Keratinocyte (primary cell): ENCODE measurements around the gene GFRA3. TPM values are rescaled to one million over a fixed set of nuclear protein-coding genes. Genes with fewer than 3 reads are reported as not detected.

Source experiments
- DNase-seq: peaks from one replicate; pipeline ENCODE4 v3.0.0-alpha.2; 2011; ENCODE audit warnings: low read depth, missing footprints, low spot score
- FAIRE-seq: peaks from 2 replicates; lab custom pipeline; 2011; peaks lifted over from hg19 to GRCh38; lab: Jason Lieb, UNC
- H2AFZ ChIP-seq: 2 replicates; pipeline ENCODE4 v1.6.0; 2012; ENCODE audit warnings: low read length, control low read depth, inconsistent platforms; ENCODE audit not compliant: control insufficient read depth
- H3K27ac ChIP-seq: 2 replicates; pipeline ENCODE4 v1.5.1; 2011; ENCODE audit warnings: low read length; ENCODE audit not compliant: control insufficient read depth, insufficient read depth
- H3K27me3 ChIP-seq: 3 replicates; pipeline ENCODE4 v1.6.0; 2011; ENCODE audit warnings: low read length; ENCODE audit not compliant: control insufficient read depth, insufficient read depth; ENCODE audit errors: extremely low read depth
- H3K36me3 ChIP-seq, 2 experiments: 2 replicates in 1 of 2; 3 replicates in 1 of 2; pipeline ENCODE4 v1.5.1; 2011; ENCODE audit warnings: low read length in 2 of 2, mild to moderate bottlenecking in 1 of 2; ENCODE audit not compliant: control insufficient read depth in 2 of 2, insufficient read depth in 2 of 2; ENCODE audit errors: extremely low read depth in 1 of 2
- H3K4me1 ChIP-seq: 3 replicates; pipeline ENCODE4 v1.5.1; 2011; ENCODE audit warnings: low read length; ENCODE audit not compliant: control insufficient read depth, insufficient read depth; ENCODE audit errors: extremely low read depth
- H3K4me2 ChIP-seq: 3 replicates; pipeline ENCODE4 v1.6.0; 2011; ENCODE audit warnings: low read depth, low read length; ENCODE audit not compliant: control insufficient read depth, insufficient read depth; ENCODE audit errors: extremely low read depth
- H3K4me3 ChIP-seq, 3 experiments: fragments of 200-600 bp in 1 of 3; sonication (generic) in 1 of 3; 2 replicates in 2 of 3; 3 replicates in 1 of 3; pipeline ENCODE4 v1.5.1; 2011 to 2016; ENCODE audit warnings: low read length in 3 of 3, mild to moderate bottlenecking in 3 of 3, control low read depth in 2 of 3, inconsistent platforms in 1 of 3, low read depth in 1 of 3, mixed read lengths in 1 of 3, mixed run types in 1 of 3, moderate library complexity in 1 of 3; ENCODE audit not compliant: control insufficient read depth in 2 of 3, insufficient read depth in 2 of 3; ENCODE audit errors: extremely low read depth in 1 of 3
- H3K79me2 ChIP-seq: 2 replicates; pipeline ENCODE4 v1.6.0; 2012; ENCODE audit warnings: low read length; ENCODE audit not compliant: control insufficient read depth, insufficient read depth
- H3K9ac ChIP-seq: 3 replicates; pipeline ENCODE4 v1.6.0; 2011; ENCODE audit warnings: low read length; ENCODE audit not compliant: control insufficient read depth, insufficient read depth; ENCODE audit errors: extremely low read depth
- H3K9me1 ChIP-seq: 3 replicates; pipeline ENCODE4 v1.6.0; 2011; ENCODE audit warnings: low read length; ENCODE audit not compliant: control insufficient read depth, insufficient read depth; ENCODE audit errors: extremely low read depth
- H3K9me3 ChIP-seq: 2 replicates; pipeline ENCODE4 v1.5.1; 2012; ENCODE audit warnings: low read depth, low read length; ENCODE audit not compliant: control insufficient read depth
- H4K20me1 ChIP-seq: 3 replicates; pipeline ENCODE4 v1.6.0; 2011; ENCODE audit warnings: low read length; ENCODE audit not compliant: control insufficient read depth, insufficient read depth; ENCODE audit errors: extremely low read depth
- CTCF ChIP-seq, 3 experiments: IDR thresholded peaks in 1 of 3; conservative IDR thresholded peaks in 1 of 3; optimal IDR thresholded peaks in 1 of 3; 2 replicates in 2 of 3; 3 replicates in 1 of 3; pipeline versions ENCODE3 to v1.5.1; 2011; ENCODE audit warnings: low read length in 3 of 3, mild to moderate bottlenecking in 3 of 3, moderate library complexity in 2 of 3, control low read depth in 1 of 3, inconsistent platforms in 1 of 3; ENCODE audit not compliant: insufficient read depth in 2 of 3; ENCODE audit errors: extremely low read depth in 1 of 3
- EZH2 ChIP-seq: IDR thresholded peaks from one replicate; pipeline ENCODE4 v1.6.1; 2012; ENCODE audit warnings: inconsistent platforms, mild to moderate bottlenecking, low read length, moderate library complexity
- dilution Hi-C: fragments of 300-500 bp; cut with MboI; formaldehyde crosslinking; loops from one replicate; pipeline ENCODE4 v1.7.0; 2020; ENCODE audit warnings: low sequenced_read_pairs; ENCODE audit not compliant: extremely low pct_ligation_motif_present
- polyA plus RNA-seq, 5 experiments: library from polyadenylated mRNA; depleted of rRNA in 3 of 5; stranded (reverse) in 3 of 5; stranded (forward) in 1 of 5; unstranded in 1 of 5; fragments of >200 nt; gene quantifications; 1 replicate in 1 of 5; 2 replicates in 3 of 5; 3 replicates in 1 of 5; pipeline versions ENCODE4 v1.2.1 to v1.2.3, GENCODE V29; 2011 to 2012; ENCODE audit warnings: missing spikeins in 2 of 5, low read depth in 1 of 5, low replicate concordance in 1 of 5

Gene GFRA3
- polyA plus RNA-seq, 1 donor (not counting 4 experiments of a cell fraction or from before 2014, with no cell fraction given), result not detected

- no peaks in the 10 kb centered on the region for H3K79me2 ChIP-seq
- no peak overlapping the region for H2AFZ ChIP-seq
- H3K9ac ChIP-seq, result no peak overlapping the region
- no peak for TF ChIP-seq EZH2
- no peak overlapping the region for H3K4me2 ChIP-seq
- H3K9me3 ChIP-seq, result no peaks in the 10 kb centered on the region
- dilution Hi-C loops, result no loop called here
- no peak overlapping the region for H3K4me3 ChIP-seq
- peaks cover 10% of the 10 kb centered on the region for H3K4me1 ChIP-seq
- H3K36me3 ChIP-seq, result no peaks in the 10 kb centered on the region
- peaks cover 4% of the 10 kb centered on the region for H3K27me3 ChIP-seq
- H4K20me1 ChIP-seq, result no peaks in the 10 kb centered on the region
- no peak overlapping the region for H3K27ac ChIP-seq
- no peak for DNase-seq
- no peaks in the 10 kb centered on the region for H3K9me1 ChIP-seq
- no peak for FAIRE-seq
These were observed 39.8 kb downstream of the GFRA3 start for GRCh38 chr5:138234651-138235050.

- no peaks in the 10 kb centered on the region for H3K79me2 ChIP-seq
These were observed 41.1 kb downstream of the GFRA3 start for GRCh38 chr5:138233280-138233679.

More at GRCh38 chr5:138233280-138233679, 41.1 kb downstream of the GFRA3 start:
- H3K9ac ChIP-seq, result no peak overlapping the region
- no peak for TF ChIP-seq CTCF (optimal IDR thresholded peaks at IDR 0.05 in 1 of 3, IDR thresholded peaks at IDR 0.05 in 1 of 3, conservative IDR thresholded peaks at IDR 0.05 in 1 of 3; ENCODE audit: extremely low read depth in 1 of 3, insufficient read depth in 2 of 3, low read length in 3 of 3)
- no peak for TF ChIP-seq EZH2
- no peaks in the 10 kb centered on the region for H4K20me1 ChIP-seq
- H3K27me3 ChIP-seq, result no peaks in the 10 kb centered on the region
- no peak overlapping the region for H3K4me3 ChIP-seq
- no peaks in the 10 kb centered on the region for H3K9me1 ChIP-seq
- H3K27ac ChIP-seq, result no peak overlapping the region
- dilution Hi-C loops, result no loop called here
- no peak overlapping the region for H3K4me2 ChIP-seq
- H3K36me3 ChIP-seq, result no peaks in the 10 kb centered on the region
- H3K9me3 ChIP-seq, result no peaks in the 10 kb centered on the region
- FAIRE-seq (no peak), DNase-seq (no peak)
- no peak overlapping the region for H2AFZ ChIP-seq
- peaks cover 10% of the 10 kb centered on the region for H3K4me1 ChIP-seq
